Inflammatory macrophage (primary cell): Measurements from ENCODE around the gene POU3F1.

ENCODE experiments used
- DNase-seq, 2 donors: peaks; one replicate each; pipeline ENCODE4 v3.0.0-alpha.2; 2020 to 2022

The POU3F1 gene

GRCh38 chr1:38027201-38028104, 19.1 kb downstream of the POU3F1 start:
- DNase-seq: no peak

DNA sequence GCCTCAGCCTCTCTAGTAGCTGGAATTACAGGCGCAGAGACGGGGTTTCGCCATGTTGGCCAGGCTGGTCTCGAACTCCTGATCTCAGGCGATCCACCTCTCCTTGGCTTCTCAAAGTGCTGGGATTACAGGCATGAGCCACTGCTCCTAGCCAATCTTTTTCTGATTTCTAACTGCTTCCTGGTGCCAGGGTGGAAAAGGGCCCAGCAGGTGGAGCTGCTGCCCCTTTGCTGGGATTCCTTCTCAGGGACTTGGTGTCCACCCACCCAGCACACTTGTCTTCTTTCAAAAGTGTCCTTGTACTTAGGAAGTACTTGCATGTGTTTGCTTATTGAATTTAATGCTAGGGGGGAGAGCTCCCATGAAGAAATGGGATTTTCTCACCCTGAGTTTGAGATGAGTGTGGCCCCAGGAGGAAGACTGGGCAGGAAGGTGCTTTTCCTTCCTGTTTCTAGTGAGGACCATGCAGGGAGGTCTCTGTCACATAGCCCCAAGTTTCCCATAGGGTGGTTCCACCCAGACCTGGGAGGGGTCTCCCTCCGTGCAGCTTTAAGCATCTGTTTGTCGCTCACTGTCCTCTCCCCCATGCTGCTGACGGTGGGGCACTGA, 19.9 kb downstream of the POU3F1 start:
- DNase-seq: peak; percentile 54 to 68

DNA sequence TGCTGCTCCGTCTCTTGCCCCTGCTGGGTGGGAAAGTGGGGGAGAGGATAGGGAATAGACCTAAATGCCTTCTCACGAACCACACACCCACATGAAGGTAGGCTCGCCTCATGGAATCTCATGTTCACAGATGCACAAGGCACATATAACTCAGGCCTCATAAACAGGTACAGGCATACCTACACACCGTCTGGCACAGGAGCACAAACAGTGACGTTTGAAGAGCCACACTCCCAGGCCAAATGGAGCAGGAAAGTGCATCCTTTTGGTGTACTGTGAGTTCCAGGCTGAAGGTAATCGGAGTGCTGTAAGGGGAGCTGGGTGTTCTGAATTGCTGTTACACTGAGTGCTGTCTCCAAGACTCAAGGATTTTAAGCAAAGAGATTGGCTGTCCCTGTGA, 20.9 kb downstream of the POU3F1 start:
- no peak for DNase-seq

GRCh38 chr1:38025233-38025632, 21.4 kb downstream of the POU3F1 start:
- no peak for DNase-seq

GRCh38 chr1:38022810-38023209, 23.8 kb downstream of the POU3F1 start:
- no peak for DNase-seq

GRCh38 chr1:38021969-38022368, 24.6 kb downstream of the POU3F1 start:
- no peak for DNase-seq

DNA sequence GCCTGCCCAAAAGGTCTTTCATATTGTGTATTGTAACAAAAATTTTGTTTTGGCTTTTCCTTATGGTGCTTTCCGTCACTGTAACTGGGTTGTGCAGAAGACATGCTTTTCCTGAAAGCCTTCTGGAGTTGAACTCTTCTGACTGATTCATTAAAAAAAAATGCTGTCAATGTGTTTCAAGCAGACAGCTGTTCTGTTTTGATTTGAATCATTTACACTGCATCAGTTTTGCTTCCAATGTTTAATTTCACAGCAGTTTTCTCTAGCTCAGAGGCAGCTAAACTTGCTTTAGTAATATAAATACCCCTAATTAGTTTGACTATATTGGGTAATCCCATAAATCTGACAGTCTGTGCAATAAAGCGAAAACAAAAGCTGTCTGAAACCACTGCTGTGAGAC, 26.2 kb downstream of the POU3F1 start:
- no peak for DNase-seq

GRCh38 chr1:38018864-38019343, 27.7 kb downstream of the POU3F1 start:
- DNase-seq: peak; percentile 34 to 43

GRCh38 chr1:38015978-38016725, 30.4 kb downstream of the POU3F1 start:
- no peak for DNase-seq

DNA sequence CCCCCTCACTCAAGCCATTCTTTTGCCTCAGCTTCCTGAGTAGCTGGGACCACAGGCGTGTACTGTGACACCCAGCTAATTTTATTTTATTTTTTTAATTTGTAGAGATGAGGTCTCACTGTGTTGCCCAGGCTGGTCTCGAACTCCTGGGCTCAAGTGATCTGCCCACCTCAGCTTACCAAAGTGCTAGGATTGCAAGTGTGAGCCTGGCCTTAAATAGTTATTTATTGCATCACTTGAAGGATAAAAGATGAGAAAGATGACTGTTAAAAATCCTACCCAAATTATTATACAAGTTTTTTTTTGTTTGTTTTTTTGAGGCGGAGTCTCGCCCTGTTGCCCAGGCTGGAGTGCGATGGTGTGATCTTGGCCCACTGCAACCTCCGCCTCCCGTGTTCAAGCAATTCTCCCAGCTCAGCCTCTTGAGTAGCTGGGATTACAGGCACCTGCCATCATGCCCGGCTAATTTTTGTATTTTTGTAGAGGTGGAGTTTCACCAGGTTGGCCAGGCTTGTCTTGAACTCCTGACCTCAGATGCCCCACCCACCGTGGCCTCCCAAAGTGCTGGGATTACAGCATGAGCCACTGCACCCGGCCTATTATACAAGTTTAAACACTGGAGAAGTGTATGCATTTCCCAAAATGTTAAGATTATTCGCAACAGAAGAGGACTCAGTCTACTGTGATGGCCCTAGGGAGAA, 31.7 kb downstream of the POU3F1 start:
- no peak for DNase-seq

GRCh38 chr1:38014171-38014570, 32.4 kb downstream of the POU3F1 start:
- no peak for DNase-seq

DNA sequence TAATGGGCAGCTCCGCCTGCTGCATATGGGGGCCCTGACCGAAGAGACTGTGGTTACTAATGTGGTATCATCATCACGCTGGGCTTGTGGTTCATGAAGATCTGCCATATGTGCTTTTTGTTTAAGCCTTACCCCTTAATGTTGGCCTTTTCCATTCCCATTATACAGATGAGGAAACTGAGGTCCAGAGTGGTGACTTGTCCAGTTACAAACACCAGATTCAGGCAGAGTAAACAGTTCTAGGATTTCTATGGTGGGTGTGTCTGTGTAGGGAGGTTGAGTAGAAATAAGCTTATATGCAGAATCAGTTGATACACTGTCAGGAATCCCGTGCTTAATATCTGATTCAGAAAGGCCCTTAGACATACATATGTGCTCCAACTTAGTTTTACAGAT, 33.4 kb downstream of the POU3F1 start:
- no peak for DNase-seq

DNA sequence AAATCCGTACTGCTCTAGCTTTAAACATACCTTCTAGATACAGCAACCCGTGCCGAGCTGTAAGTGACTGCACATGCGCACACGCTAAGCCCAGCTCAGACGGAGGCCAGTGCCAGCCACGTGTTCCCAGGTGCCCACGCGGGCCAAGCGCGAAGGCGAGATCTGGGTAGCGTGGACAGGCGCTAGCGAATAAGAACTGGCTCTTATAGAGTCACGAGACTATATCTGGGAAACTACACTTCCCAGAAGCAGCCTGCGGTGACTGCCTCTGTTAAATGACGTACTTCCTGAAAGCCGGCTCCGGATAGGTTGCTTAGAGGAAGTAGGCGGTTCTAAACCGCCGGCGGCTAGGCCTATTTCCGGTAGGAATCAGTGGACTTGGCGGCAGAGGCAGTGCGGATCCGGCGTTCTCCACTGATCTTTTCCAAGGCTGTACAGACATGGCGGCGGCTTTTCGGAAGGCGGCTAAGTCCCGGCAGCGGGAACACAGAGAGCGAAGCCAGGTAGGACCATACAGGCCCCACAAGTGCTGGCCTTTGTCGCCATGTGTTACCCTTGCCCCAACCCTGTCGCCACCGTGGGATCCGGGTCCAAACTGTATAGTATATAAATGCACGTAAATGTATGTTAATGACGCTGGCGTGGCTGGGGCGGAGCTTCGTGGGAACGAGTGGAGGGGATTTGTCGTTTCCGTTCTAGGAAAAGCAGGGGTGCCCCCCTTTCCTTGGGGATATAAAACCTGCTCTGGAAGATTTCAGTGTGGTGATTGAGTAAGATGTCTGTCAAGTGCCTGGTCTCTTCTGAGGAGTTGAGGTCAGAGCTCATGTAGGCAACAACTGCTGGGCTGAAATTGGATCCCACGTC, 34.0 kb downstream of the POU3F1 start, which contains the start of gene UTP11:
UTP11 (plus strand) TSS at position 372 of the 864 bp plus-strand sequence; CDS start at position 441, 69 bp downstream.
- peak; percentile 99 for DNase-seq

- DNase-seq: no peak
Observed at GRCh38 chr1:38009841-38010180, 36.8 kb downstream of the POU3F1 start.

DNA sequence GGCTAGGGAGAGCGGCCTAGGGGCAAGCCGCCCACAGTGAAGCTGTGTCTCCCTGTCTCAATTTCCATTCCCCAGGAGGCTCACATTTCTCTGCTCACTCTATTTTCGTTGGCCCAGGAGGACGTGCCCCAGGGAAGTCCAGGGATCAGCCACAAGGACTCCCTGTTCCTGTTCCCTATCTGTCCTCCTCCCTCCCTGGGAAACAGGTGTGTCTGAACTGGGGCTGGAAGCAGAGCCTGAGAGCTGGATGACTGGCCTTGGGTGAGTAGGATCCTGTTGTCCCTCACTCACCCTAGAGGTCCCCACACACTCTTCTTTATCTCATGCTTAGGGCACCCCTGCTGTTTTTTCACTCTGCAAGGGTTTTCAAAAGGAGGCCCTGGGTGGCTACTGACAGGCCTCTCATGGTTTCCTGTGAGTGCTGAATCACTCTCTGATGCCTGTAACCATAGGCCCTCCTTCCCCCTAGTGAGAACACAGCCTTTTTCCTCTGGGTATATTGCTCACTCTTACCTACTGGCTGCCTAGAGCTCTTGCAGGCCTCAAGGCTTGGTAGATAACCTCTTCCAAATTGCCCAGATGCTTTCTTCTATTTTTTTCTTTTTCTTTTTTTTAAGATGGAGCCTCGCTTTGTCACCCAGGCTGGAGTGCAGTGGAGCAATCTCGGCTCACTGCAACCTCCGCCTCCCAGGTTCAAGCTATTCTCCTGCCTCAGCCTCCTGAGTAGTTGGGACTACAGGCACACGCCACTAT, 37.3 kb downstream of the POU3F1 start:
- DNase-seq: peak; percentile 45 to 46

DNA sequence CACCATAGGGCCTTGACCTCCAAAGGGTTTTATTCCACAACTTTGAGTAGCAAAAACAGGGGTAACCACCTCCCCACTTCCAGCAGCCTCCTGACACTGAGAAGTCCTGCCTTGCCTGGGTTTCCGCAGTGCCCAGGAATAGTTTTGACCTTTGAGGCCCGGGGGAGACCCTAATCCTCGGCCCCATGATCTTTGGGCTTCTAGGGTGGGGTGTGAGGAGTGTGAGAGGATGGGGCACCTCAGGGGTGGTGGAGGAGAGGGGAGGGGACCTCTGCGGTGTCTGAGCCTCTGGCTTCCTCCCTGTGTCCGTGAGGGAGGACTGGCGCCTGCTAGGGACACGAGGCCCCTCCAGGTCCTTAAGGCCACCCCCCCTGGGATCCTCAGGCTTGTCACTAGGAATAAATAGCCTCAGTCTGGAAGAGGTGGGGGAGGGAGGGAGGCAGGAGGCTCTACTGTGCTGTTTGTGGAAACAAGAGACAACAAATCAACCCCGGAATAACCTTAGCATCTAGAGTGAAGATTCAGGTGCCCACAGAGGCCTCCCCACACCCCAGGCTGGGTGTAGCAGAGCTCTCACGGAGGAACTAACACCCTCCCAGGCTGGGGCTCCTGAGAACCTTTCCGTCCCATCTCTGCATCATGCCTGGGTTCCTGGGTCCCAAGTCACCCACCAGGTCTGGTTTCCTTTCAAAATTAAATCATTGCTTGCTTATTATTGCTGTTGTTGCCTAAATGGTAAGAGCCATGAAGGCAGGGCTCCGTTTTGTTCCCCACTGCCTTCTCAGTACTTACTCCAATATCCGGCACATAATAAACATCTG, 40.4 kb downstream of the POU3F1 start:
- DNase-seq: no peak

GRCh38 chr1:38005195-38006007, 41.2 kb downstream of the POU3F1 start, which contains the start of gene FHL3:
TSS of gene FHL3 (minus strand) at chr1:38005514. CDS start at chr1:37999412, 6,102 bp downstream.
- peak in 1 of 2 donors; percentile 68 for DNase-seq

DNA sequence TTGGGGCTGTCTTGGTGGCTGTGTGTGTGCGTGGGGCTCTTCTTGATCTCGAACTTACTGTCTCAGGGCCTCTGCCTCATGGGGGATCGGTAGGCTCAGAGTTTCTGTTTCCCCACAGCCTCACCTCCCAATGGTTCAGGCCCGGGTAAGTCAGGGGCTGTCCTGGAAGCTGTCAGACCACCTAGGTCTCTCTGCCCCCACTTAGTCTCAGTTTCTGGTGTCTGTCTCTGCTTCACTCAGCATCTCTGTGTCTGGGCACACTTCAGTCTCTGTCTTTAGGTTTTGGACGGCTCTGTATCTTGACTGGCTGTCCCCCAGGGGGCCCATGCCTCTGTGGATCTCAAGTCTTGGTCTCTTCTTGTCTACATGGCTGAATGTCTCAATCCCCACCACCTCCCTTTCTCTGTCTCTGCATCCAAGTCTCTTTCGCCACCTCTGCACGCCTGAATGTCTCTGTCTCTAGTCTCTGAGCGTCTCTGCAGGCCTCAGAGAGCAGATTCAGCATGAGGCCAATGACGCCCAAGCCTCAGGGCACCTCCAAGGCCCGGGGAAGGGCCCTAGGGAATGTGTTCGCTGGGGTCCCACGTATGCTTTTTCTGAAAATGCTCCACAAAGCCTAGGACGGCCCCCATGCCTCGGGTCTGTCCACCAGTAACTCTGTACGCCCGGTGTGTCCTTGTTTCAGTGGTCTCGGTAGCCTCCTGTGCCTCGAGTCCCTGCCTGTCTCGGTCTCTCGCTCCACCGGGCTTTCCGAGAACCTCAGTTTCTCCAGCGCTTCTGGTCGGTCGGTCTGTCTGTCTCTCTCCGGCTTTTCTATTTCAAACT, 42.1 kb downstream of the POU3F1 start:
- DNase-seq: no peak
